HG02623 (cell line): Measurements from ENCODE around the gene CACNA1S.

ENCODE experiments used
- ATAC-seq: cut with Tn5 transposase; IDR thresholded peaks from one replicate; pipeline ENCODE4 v1.9.1; 2021; ENCODE audit warnings: moderate library complexity; ENCODE audit not compliant: unreplicated experiment

CACNA1S gene

DNA sequence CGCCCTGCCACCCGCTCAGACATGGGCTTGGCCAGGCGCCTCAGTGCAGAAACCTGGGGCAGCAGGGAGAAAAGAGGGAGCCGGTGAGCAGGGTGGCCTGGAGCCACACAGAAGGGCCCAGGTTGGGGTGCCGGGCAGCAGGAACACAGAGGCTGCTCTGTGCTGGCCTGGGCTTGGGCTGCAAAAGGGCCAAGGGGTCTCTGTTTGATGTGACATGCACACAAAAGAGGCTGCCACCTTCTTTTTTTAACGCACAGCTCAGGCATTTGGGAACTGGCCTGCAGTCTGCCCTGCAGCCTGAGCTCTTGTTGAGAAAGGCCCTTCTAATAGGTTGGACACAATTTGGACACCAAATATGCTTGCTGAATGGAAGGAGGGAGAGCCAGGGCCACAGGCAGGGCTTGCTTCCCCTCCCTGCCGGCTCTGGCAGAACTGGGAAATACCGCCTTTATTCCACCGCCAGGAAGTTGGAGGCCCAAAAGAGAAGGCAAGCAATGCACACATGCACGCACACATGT lies 121.1 kb downstream of the CACNA1S start:
- ATAC-seq, result no peak

DNA sequence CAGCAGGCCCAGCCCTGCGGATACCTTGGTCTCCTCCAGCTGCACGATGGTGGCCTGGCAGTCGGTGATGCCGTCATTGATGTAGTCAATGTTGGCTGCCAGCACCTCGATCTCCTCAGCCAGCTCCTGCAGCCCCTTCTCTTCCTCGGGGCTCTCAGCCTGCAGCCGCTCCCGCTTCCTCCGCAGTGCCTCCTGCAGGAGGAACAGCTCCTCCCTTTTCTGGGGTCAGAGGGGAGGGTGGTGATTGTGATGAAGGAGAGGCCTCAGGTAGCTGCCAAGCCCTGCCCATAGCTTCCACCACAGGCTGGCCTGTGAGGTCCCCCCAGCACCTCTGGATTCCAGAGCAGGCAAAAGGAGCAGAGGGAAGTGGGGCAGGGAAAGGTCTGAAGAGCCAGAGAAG lies 122.1 kb downstream of the CACNA1S start:
- no peak for ATAC-seq
